ENCODE results near the gene CLSTN3.

GRCh38 chr12:7121324-7121723 lies 8.8 kb upstream of the CLSTN3 start:
- no peak for TF ChIP-seq REST (IDR thresholded peaks at IDR 0.05; ENCODE audit: low read depth)
- TF ChIP-seq EGR1 (IDR thresholded peaks at IDR 0.05), result no peak
